Left forelimb (tissue), 1 donor: ENCODE measurements around the gene HS6ST3.

Source experiments
- DNase-seq: peaks from one replicate; pipeline ENCODE4 v3.0.0-alpha.2; 2018; ENCODE audit warnings: low spot score

The HS6ST3 gene

DNA sequence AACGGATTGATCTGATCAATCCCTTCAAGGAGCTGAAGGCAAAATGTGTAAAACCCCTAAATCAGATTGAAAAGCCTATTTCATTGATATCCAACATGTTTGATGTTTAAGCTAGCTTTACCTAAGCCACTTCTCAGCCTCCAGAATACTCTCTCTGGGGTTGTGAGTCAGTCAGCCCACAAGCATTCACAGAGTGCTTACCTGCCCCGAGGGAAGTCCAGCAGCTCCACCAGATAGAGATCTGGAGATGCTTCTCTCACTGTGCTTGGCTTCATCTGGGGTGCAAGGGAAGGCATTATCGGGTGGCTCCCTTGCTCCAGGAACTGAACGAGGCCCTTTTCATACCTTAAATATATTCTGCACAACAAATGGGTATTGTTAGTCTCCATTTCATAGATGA is 744.7 kb downstream of the HS6ST3 start:
- no peak for DNase-seq

DNA sequence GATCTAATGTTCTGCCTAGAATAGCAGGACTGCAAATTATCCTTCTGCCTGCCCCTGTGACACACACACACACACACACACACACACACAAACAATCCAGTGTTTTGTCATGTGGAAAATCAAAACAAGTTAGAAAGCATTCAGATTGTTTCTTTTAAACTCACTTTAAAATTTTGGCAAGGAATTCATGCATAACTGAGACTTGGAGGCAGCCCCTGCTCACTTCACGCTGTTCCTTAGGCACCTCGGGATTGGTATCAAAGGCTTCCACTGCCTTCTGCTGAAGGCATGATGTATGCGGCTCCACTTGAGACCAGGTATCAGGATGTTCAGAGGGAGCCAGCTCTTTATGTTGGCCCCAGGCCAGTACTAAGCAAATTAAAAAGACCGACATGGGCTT is 745.6 kb downstream of the HS6ST3 start:
- DNase-seq: no peak

DNA sequence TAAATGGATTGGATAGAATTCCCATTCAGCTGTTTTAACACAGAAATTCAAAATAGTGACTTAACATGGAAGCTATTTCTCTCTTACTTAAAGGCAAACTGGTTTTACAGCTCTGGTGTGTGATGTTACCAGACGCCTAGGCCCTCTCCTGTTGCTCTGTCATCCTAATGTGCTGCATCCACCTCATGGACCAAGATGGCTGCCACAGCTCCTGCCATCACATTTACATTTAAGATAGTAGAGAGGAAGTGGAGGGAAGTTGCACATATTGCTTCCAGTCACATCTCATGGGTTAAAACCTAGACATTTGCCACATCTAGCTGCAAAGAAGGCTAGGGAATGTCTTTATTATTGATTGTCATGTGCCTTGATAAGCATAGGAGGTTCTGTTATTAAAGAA is 746.8 kb downstream of the HS6ST3 start:
- no peak for DNase-seq

DNA sequence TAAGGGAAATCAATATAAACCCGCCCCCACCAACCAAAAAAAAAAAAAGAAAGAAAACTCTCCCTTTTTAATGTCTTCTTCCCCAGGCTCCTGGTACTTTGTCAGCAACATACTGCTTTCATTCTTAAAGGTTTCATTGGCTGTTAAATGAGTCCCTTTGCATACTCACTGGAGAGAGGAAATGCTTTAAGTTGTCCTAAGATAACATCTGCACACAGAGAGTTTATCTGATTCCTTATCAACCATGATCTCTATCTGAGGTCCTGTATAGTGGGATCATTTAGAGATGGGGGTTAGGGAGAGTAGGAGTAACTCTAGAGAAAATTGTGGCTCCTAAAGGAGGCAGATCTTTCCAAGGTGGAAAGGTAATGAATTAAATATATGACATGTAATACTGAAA is 747.9 kb downstream of the HS6ST3 start:
- no peak for DNase-seq

DNA sequence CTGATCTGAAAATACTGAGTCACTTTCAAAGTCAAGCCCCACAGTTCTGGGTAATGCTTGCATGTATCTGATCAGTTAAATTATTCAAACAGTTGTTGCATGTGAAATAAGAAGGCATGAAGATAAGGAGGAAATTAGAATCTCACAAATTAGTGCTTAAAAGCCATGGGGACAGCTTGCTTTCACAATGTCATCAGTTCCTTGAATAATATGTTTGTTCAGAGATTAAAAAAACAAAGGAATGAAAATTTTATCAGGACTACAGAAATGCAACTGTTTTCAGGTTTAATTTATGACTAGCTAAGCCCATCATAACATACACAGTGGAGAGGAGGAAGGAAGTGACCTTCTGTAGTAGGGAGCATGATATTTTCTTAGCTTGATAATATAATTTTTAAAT is 754.3 kb downstream of the HS6ST3 start:
- DNase-seq: no peak

DNA sequence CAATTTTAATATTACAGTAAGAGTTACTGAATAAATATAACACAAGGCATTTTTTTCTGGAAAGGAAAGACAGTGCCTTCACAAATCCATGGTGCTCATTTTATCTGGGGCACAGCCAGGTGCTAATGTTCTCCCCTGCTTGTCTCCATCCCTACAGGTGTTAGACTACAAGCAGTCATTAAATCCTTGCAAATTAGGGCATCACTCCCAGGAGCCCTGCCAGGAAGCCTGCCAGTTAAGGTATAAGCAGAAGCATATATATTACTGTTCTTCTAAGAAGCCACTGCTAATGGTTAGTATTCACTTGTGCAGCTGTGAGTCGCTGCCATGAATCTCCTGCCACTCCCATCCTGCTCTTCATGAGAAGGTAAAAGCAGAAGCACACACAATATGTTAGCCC is 754.7 kb downstream of the HS6ST3 start:
- no peak for DNase-seq

DNA sequence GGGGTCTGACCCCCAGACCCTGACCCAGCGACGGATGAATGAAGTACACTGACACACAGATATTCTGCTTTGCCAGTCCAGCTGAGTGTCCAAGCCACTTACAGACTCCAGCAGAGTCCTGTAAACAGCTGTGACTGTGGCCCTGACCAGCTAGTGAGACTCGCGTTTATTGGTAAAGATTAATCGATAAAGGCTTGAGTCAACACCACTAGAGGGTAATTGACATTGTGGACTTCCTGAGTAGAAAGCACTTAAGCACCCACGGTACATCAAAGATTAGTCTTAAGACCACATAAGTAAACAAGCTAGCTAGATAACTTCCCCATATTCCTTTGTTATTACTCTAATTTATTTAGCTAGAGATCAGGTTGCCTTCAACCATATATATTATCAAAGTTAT is 758.4 kb downstream of the HS6ST3 start:
- no peak for DNase-seq

DNA sequence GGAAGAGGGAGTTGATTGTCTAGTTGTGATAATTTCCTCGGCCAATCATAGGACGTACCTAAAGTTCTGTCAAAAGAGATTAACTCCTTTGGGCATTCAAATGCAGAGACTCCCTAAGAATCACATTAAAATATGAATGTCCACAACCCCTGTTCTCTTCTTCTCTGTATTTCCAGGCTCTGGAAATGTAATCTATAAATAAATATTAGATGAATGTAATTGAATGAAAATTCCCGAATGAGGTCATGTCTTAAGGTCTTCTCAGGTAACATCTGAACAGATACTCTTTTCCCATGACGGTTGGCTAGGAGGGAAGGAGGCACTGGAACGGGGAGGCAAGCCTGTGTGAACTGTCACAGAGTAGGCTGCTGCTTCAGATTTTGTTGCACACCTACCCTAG is 759.2 kb downstream of the HS6ST3 start:
- DNase-seq: no peak

DNA sequence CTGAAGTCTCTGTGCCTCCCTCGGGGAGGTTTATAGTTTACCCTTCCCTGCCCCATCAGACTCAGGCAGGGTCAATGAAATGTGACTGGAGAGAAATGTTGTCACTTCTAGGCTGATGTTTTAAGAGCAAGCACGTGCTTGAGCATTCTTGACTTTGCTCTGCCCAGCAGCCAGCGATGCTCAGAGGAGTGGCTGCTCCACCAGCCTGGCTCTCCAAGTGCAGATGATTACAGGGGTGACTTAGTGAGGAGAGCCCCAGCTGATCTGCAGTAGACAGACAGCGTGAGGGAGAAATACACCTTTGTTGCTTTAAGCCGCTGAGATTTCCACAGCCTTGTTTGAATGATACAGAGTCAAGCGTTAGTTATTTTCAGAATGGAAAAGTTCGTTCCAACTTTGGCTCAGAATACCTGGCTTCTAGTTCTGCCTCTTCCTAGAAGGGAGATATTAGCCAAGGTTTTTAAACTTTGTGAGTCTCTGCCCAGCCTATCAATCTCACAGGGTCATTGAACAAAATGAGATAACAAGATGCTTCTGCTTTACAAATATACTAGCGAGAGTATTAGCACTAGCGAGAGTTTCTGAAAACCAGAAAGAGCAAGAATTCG is 760.7 kb downstream of the HS6ST3 start:
- DNase-seq: no peak

DNA sequence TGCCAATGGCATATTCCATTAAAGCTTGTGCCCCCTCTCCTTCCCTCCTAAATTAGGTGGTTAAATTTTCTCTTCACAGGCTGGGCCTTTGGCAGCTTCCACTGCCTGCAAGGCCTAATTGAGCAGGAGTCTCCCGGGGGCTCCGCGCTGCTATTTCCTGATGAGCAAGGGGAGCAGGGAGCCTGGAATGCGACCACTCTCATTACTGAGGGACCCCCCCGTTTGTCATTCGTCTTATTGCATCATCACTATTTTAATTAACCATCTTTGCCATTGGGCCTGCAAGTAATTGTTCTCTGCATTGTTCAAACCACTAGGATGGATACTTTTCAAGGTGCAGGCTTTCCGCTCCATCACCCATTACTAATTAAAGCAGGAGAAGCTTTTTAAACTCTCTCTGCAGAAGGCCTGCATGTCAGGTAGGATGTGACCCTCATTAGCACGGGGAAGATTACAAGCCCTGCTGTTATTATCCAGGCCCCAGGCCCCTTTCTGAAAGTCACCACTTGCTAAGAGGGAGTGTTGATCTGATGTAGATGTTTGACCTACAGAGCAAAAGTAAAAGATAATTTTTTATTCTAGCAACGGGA is 762.0 kb downstream of the HS6ST3 start:
- DNase-seq: no peak

DNA sequence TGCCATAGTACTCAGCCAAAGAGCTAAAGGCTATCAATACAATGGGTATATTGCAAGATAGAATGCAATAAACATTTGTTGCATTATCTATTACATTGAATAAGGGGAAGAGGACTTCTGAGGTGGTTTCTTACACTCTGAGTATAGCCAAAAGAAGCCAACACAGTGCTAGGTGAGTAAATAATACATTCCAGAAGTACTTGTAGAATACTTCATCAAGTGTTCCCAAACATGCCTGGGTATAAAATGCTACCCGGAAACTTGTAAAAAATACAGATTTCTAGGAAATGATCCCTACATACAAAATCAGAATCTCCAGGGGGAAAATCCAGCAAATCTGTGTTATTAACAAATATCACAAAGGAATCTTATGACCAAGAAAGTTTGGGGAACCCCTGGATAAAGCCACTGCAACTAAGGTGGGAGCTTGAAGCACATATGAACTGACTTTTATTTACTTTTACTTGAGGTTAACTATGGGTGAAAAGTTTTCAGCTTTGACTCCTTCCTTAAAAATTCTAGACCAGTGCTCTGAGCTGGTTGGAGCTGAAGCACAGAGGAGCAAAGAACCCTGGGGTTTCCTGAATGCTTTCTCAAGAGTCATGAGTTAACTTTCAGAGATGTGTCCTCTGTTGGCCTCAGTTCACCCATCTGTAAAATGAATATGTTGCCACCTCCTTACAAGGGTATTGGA is 768.4 kb downstream of the HS6ST3 start:
- no peak for DNase-seq

DNA sequence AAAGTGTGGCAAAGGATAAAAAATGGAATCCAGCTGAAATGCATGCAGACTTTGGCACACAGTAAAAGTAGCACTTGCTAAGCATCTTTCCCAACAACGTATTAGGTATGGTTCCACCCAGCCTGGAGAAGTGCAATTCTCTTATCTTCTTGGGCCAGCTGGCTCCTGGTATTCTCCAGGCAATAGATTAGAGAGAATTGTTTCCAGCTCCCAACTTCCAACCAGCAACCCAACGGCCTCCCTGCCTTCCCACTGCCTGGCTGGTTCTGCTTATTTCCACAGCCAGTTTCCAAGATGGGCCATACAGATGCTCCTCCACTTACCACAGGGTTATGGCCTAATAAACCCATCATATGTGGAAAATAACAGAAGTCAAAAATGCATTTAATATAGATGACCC is 771.0 kb downstream of the HS6ST3 start:
- DNase-seq: no peak

DNA sequence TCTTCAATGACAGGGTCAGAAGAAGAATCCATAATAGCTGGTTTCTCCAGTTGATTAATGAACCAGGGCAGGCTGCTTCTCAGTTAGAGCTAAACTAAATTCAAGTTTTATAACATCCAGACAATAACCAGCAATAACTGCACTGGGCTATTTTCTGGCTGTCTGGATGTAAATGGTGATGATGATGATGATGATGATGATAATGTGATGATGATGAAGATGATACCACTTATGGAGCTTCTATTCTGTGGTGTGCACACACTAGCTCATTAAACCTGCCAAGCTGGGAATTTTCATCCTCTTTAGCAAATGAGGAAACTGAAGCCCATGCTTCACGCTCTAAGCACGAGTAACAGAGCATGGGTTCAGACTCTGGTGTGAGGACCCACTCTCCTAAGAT is 772.2 kb downstream of the HS6ST3 start:
- DNase-seq: no peak

DNA sequence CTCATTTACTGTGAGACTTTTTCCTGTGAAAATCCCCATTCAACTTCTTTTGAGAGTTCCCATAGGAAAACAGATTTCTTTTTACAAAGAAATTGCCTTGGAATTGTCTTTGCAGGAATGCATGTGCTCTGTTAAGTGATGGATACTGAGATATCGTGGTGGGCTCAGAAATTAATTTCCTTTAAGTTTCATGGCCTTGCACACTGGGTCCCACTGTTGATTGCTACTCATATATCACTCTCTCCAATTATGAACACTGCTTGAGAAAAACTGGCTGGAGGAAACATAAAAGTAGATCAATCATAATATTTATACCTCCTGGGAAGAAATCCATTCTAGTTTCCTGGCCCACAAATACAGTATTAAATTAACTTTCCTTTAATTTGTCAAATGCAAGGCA is 773.1 kb downstream of the HS6ST3 start:
- DNase-seq: no peak

DNA sequence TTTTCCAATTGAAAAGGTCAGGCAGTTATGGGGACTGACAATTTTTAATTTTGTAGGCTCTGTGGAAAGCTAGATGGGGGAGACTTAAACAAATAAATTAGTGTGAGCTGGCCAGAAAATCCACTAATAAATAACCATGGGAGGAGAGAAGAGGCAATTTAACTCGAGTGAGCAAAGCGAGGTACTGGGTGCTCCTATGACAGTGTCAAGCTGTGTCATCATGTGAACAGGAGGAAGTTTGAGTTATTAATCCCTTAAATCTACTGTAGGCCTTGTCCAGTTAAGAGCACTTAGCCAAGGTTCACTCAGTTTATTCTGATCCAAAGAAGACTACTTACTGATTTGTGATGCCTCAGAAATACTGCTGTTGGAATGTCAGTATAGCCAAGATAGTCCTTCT is 781.6 kb downstream of the HS6ST3 start:
- DNase-seq: no peak

DNA sequence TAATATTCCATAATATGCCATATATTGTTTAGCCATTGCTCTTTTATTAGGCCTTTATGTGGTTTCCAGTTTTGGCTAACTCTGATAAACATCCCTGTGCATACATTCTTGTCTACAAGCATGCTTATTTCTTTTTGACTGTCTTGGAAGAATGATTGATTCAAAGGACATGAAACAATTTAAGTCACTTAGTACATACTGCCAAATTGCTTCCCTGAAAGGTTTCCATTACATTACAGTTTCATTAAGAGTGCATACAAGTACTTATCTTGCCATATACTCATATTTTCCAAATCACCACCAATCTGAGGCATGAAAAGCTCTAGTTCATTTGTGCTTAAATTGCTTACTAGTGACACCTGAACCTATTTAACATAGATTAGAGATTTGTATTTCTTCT is 790.5 kb downstream of the HS6ST3 start:
- DNase-seq: no peak
